OCI-LY1 (cell line): ENCODE results near the gene GALNT5.

Source experiments
- H2AFZ ChIP-seq: fragments of 200-600 bp; sonication (generic), shearing (Covaris generic); 2 replicates; pipeline ENCODE4 v1.6.0; 2014; ENCODE audit warnings: antibody characterized with exemption, mild to moderate bottlenecking, low read length
- H3F3A ChIP-seq: fragments of 200-600 bp; sonication (generic), shearing (Covaris generic); 2 replicates; pipeline ENCODE4 v1.6.0; 2014; ENCODE audit warnings: mild to moderate bottlenecking, antibody characterized with exemption, low read length, moderate library complexity; ENCODE audit not compliant: insufficient read depth
- H3K27ac ChIP-seq: fragments of 200-600 bp; sonication (generic); 2 replicates; pipeline ENCODE4 v1.5.1; 2014; ENCODE audit warnings: low read length, mixed run types, mild to moderate bottlenecking, low read depth; ENCODE audit not compliant: poor library complexity, severe bottlenecking
- H3K27me3 ChIP-seq: fragments of 200-600 bp; sonication (generic); 2 replicates; pipeline ENCODE4 v1.6.0; 2014; ENCODE audit warnings: antibody characterized with exemption, mild to moderate bottlenecking, low read length, moderate library complexity; ENCODE audit not compliant: insufficient read depth
- H3K36me3 ChIP-seq: fragments of 200-600 bp; sonication (generic); 2 replicates; pipeline ENCODE4 v1.6.1; 2014; ENCODE audit warnings: mild to moderate bottlenecking, antibody characterized with exemption, low read length, moderate library complexity, mixed read lengths; ENCODE audit not compliant: insufficient read depth
- H3K4me1 ChIP-seq: fragments of 200-600 bp; sonication (generic); 2 replicates; pipeline ENCODE4 v1.5.1; 2014; ENCODE audit warnings: mild to moderate bottlenecking, low read length, moderate library complexity; ENCODE audit not compliant: insufficient read depth, severe bottlenecking
- H3K4me2 ChIP-seq: fragments of 200-600 bp; sonication (generic), shearing (Covaris generic); 2 replicates; pipeline ENCODE4 v1.6.1; 2014; ENCODE audit warnings: low read length
- H3K4me3 ChIP-seq: fragments of 200-600 bp; sonication (generic); 2 replicates; pipeline ENCODE4 v1.5.1; 2014; ENCODE audit warnings: low read length, low read depth, mild to moderate bottlenecking, mixed read lengths; ENCODE audit not compliant: poor library complexity, severe bottlenecking
- H3K79me2 ChIP-seq: fragments of 200-600 bp; shearing (Covaris generic); 2 replicates; pipeline ENCODE4 v1.6.1; 2016; ENCODE audit warnings: mixed run types, low read length, mixed read lengths; ENCODE audit not compliant: insufficient read depth
- H3K9ac ChIP-seq: fragments of 200-600 bp; sonication (generic), shearing (Covaris generic); 2 replicates; pipeline ENCODE4 v1.6.1; 2014; ENCODE audit warnings: mild to moderate bottlenecking, low read length, mixed read lengths
- H3K9me2 ChIP-seq: fragments of 200-600 bp; sonication (generic), shearing (Covaris generic); 2 replicates; pipeline ENCODE4 v1.6.1; 2014; ENCODE audit warnings: low read depth, mild to moderate bottlenecking, low read length, mixed read lengths
- H3K9me3 ChIP-seq: fragments of 200-600 bp; shearing (Covaris generic); 2 replicates; pipeline ENCODE4 v1.6.1; 2014; ENCODE audit warnings: low read length, mixed read lengths
- H4K20me1 ChIP-seq: fragments of 200-600 bp; sonication (generic), shearing (Covaris generic); 2 replicates; pipeline ENCODE4 v1.6.0; 2016; ENCODE audit warnings: mild to moderate bottlenecking, low read length; ENCODE audit not compliant: insufficient read depth
- CTCF ChIP-seq: fragments of 200-600 bp; sonication (generic), shearing (Covaris generic); IDR thresholded peaks from 2 replicates; pipeline ENCODE4 v1.5.1; 2017; ENCODE audit warnings: mild to moderate bottlenecking, antibody characterized with exemption, low read length, moderate library complexity, mixed read lengths
- EZH2 ChIP-seq: fragments of 200-600 bp; sonication (generic), shearing (Covaris generic); IDR thresholded peaks from 2 replicates; pipeline ENCODE4 v1.8.0; 2017; ENCODE audit warnings: borderline replicate concordance, mixed run types, mild to moderate bottlenecking, antibody characterized with exemption, low read length, moderate library complexity, mixed read lengths

The GALNT5 gene

GRCh38 chr2:157236404-157236803 lies 21.1 kb upstream of the GALNT5 start:
- no peaks in the 10 kb centered on the region for H3K79me2 ChIP-seq
- H3K36me3 ChIP-seq: no peaks in the 10 kb centered on the region
- no peaks in the 10 kb centered on the region for H3K9me2 ChIP-seq
- H3K4me1 ChIP-seq: no peaks in the 10 kb centered on the region
- no peak overlapping the region for H3K4me3 ChIP-seq
- no peak overlapping the region for H3K27ac ChIP-seq
- H3K27me3 ChIP-seq: no peaks in the 10 kb centered on the region
- no peaks in the 10 kb centered on the region for H3K9me3 ChIP-seq
- no peak overlapping the region for H3K9ac ChIP-seq
- H4K20me1 ChIP-seq: no peaks in the 10 kb centered on the region
- no peak for TF ChIP-seq EZH2
- TF ChIP-seq CTCF: no peak
- no peak overlapping the region for H2AFZ ChIP-seq
- H3K4me2 ChIP-seq: no peak overlapping the region
- H3F3A ChIP-seq: no peaks in the 10 kb centered on the region

GRCh38 chr2:157238296-157238695 lies 19.2 kb upstream of the GALNT5 start:
- H3K27ac ChIP-seq: no peak overlapping the region
- no peak overlapping the region for H2AFZ ChIP-seq
- H3K79me2 ChIP-seq: no peaks in the 10 kb centered on the region
- no peak overlapping the region for H3K9ac ChIP-seq
- H3K4me3 ChIP-seq: no peak overlapping the region
- TF ChIP-seq CTCF (no peak), EZH2 (no peak)
- H3K4me1 ChIP-seq: no peaks in the 10 kb centered on the region
- H3K36me3 ChIP-seq: no peaks in the 10 kb centered on the region
- no peaks in the 10 kb centered on the region for H3F3A ChIP-seq
- no peaks in the 10 kb centered on the region for H4K20me1 ChIP-seq
- no peaks in the 10 kb centered on the region for H3K9me2 ChIP-seq
- no peaks in the 10 kb centered on the region for H3K9me3 ChIP-seq
- no peaks in the 10 kb centered on the region for H3K27me3 ChIP-seq
- no peak overlapping the region for H3K4me2 ChIP-seq

GRCh38 chr2:157244691-157245090 lies 12.8 kb upstream of the GALNT5 start:
- no peak for TF ChIP-seq EZH2
- TF ChIP-seq CTCF: no peak
- Histone ChIP-seq H3K27ac (no peak overlapping the region), H3K9ac (no peak overlapping the region), H3K4me1 (no peaks in the 10 kb centered on the region), H2AFZ (no peak overlapping the region), H3K9me3 (no peaks in the 10 kb centered on the region), H3F3A (no peaks in the 10 kb centered on the region), H3K79me2 (no peaks in the 10 kb centered on the region), H4K20me1 (no peaks in the 10 kb centered on the region), H3K4me2 (no peak overlapping the region), H3K36me3 (no peaks in the 10 kb centered on the region), H3K4me3 (no peak overlapping the region), H3K27me3 (no peaks in the 10 kb centered on the region), H3K9me2 (no peaks in the 10 kb centered on the region)
